Neuronal stem cell (in vitro differentiated cells): Measurements from ENCODE around the gene RPGR.

ENCODE experiments used
- DNase-seq: peaks from one replicate; pipeline ENCODE4 v3.0.0-alpha.2; 2013; ENCODE audit warnings: low spot score
- H2AFZ ChIP-seq: one replicate; pipeline ENCODE4 v1.6.1; 2013; ENCODE audit warnings: mild to moderate bottlenecking, low read length, inconsistent platforms
- H2AK5ac ChIP-seq: 2 replicates; pipeline ENCODE4 v1.6.1; 2013; ENCODE audit warnings: low read depth, mild to moderate bottlenecking, inconsistent platforms, low read length, moderate library complexity, mixed read lengths
- H2BK120ac ChIP-seq: 2 replicates; pipeline ENCODE4 v1.6.1; 2013; ENCODE audit warnings: low read depth, mild to moderate bottlenecking, inconsistent platforms, low read length, moderate library complexity, mixed read lengths
- H2BK12ac ChIP-seq: one replicate; pipeline ENCODE4 v1.6.1; 2013; ENCODE audit warnings: low read length, inconsistent platforms
- H2BK15ac ChIP-seq: 2 replicates; pipeline ENCODE4 v1.6.1; 2013; ENCODE audit warnings: mild to moderate bottlenecking, low read length, inconsistent platforms, mixed read lengths
- H2BK5ac ChIP-seq: one replicate; pipeline ENCODE4 v1.6.1; 2013; ENCODE audit warnings: inconsistent platforms, mild to moderate bottlenecking, low read length, moderate library complexity
- H3K14ac ChIP-seq: one replicate; pipeline ENCODE4 v1.6.1; 2013; ENCODE audit warnings: low read length, inconsistent platforms
- H3K18ac ChIP-seq: 2 replicates; pipeline ENCODE4 v1.6.1; 2013; ENCODE audit warnings: low read length, inconsistent platforms
- H3K23ac ChIP-seq: 2 replicates; pipeline ENCODE4 v1.6.1; 2013; ENCODE audit warnings: low read depth, mild to moderate bottlenecking, mixed read lengths, low read length, inconsistent platforms; ENCODE audit not compliant: poor library complexity
- H3K27ac ChIP-seq: replicated peaks from 3 replicates; pipeline ENCODE4 v1.5.1; 2013; ENCODE audit warnings: low read length, inconsistent platforms
- H3K27me3 ChIP-seq, 3 experiments: 2 replicates each; pipeline ENCODE4 v1.6.1; 2013; ENCODE audit warnings: low read length in 3 of 3, mild to moderate bottlenecking in 2 of 3, inconsistent platforms in 1 of 3, low read depth in 1 of 3, mixed read lengths in 1 of 3, moderate library complexity in 1 of 3; ENCODE audit not compliant: control insufficient read depth in 3 of 3, insufficient read depth in 3 of 3
- H3K36me3 ChIP-seq, 2 donors: replicated peaks in 1 of 2; 2 replicates each; pipeline ENCODE4 v1.6.1; 2013; ENCODE audit warnings: low read length in 2 of 2; ENCODE audit not compliant: control insufficient read depth in 2 of 2, insufficient read depth in 2 of 2
- H3K4ac ChIP-seq: 2 replicates; pipeline ENCODE4 v1.6.1; 2013; ENCODE audit warnings: inconsistent platforms, mild to moderate bottlenecking, low read length, moderate library complexity
- H3K4me1 ChIP-seq, 2 donors: 1 replicate in 1 of 2; 2 replicates in 1 of 2; pipeline ENCODE4 v1.6.1; 2013; ENCODE audit warnings: low read length in 2 of 2, low read depth in 1 of 2; ENCODE audit not compliant: control insufficient read depth in 2 of 2, insufficient read depth in 1 of 2
- H3K4me2 ChIP-seq: one replicate; pipeline ENCODE4 v1.6.1; 2013; ENCODE audit warnings: mild to moderate bottlenecking, low read length, inconsistent platforms; ENCODE audit not compliant: insufficient read depth, poor library complexity, severe bottlenecking
- H3K4me3 ChIP-seq, 2 donors: 2 replicates each; pipeline ENCODE4 v1.5.1; 2013; ENCODE audit warnings: low read length in 2 of 2, mild to moderate bottlenecking in 2 of 2, inconsistent platforms in 1 of 2, moderate library complexity in 1 of 2
- H3K79me1 ChIP-seq: one replicate; pipeline ENCODE4 v1.6.1; 2013; ENCODE audit warnings: low read depth, mild to moderate bottlenecking, inconsistent platforms, low read length, moderate library complexity
- H3K9ac ChIP-seq: one replicate; pipeline ENCODE4 v1.6.1; 2013; ENCODE audit warnings: mild to moderate bottlenecking, low read depth, low read length, inconsistent platforms; ENCODE audit not compliant: poor library complexity
- H3K9me3 ChIP-seq, 2 donors: replicated peaks in 1 of 2; 2 replicates each; pipeline versions ENCODE3 to v1.6.1; 2013; ENCODE audit warnings: low read length in 2 of 2, mild to moderate bottlenecking in 2 of 2, inconsistent platforms in 1 of 2, low read depth in 1 of 2, mixed read lengths in 1 of 2, moderate library complexity in 1 of 2; ENCODE audit not compliant: control insufficient read depth in 2 of 2, insufficient read depth in 1 of 2
- H4K8ac ChIP-seq: one replicate; pipeline ENCODE4 v1.6.1; 2013; ENCODE audit warnings: low read depth, mild to moderate bottlenecking, inconsistent platforms, low read length, moderate library complexity
- H4K91ac ChIP-seq: one replicate; pipeline ENCODE4 v1.6.1; 2013; ENCODE audit warnings: low read length, low read depth, mild to moderate bottlenecking, inconsistent platforms; ENCODE audit not compliant: poor library complexity
- WGBS, 2 donors: extraction: QIAGEN DNeasy Blood & Tissue Kit; methylation state at CpG; one replicate each; pipeline ENCODE4 v1.1.7; 2013; ENCODE audit warnings: missing lambda C conversion rate in 2 of 2, mixed read lengths in 1 of 2; ENCODE audit not compliant: insufficient read length in 2 of 2, insufficient replicate concordance in 1 of 2; ENCODE audit errors: extremely low coverage in 2 of 2; 5-methylcytosine and 5-hydroxymethylcytosine counted together

RPGR gene

DNA sequence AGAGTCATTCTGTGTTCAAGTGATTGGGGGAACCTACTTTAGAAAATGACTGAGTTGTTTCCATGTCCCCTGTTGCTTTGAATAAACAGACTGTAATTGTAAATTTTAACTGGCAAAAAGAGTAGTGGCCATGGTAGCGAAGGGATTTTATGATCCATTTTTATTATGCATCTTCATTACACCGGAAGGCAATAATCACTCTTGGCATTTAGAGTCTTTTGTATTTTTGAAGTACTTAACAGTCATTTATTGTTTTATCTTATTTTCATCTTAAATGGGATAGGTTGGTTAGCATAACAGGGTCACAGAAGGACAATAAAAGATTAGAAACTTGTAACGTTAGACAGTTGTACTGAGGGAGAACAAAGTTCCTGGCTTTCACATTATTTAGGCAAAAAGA lies 14.1 kb upstream of the RPGR start:
- Histone ChIP-seq H2BK12ac (no peak overlapping the region), H3K9me3 (no peaks in the 10 kb centered on the region), H3K79me1 (no peaks in the 10 kb centered on the region), H2BK15ac (no peak overlapping the region), H3K14ac (no peak overlapping the region), H3K4ac (no peak overlapping the region), H3K4me3 (no peak overlapping the region), H2BK5ac (no peak overlapping the region), H3K36me3 (no peaks in the 10 kb centered on the region), H4K91ac (no peak overlapping the region), H3K27me3 (peaks cover 0 to 3% (median 0%) of the 10 kb centered on the region in 3 experiments), H2AFZ (no peak overlapping the region), H3K9ac (no peak overlapping the region), H3K18ac (no peak overlapping the region), H2BK120ac (no peak overlapping the region), H4K8ac (no peak overlapping the region), H3K4me1 (no peaks in the 10 kb centered on the region), H2AK5ac (no peak overlapping the region), H3K4me2 (no peak overlapping the region), H3K23ac (no peak overlapping the region), H3K27ac (no peak overlapping the region)
- no CpG with 5 or more reads among the region's 3 CpGs for WGBS, 2 donors
- DNase-seq: no peak

DNA sequence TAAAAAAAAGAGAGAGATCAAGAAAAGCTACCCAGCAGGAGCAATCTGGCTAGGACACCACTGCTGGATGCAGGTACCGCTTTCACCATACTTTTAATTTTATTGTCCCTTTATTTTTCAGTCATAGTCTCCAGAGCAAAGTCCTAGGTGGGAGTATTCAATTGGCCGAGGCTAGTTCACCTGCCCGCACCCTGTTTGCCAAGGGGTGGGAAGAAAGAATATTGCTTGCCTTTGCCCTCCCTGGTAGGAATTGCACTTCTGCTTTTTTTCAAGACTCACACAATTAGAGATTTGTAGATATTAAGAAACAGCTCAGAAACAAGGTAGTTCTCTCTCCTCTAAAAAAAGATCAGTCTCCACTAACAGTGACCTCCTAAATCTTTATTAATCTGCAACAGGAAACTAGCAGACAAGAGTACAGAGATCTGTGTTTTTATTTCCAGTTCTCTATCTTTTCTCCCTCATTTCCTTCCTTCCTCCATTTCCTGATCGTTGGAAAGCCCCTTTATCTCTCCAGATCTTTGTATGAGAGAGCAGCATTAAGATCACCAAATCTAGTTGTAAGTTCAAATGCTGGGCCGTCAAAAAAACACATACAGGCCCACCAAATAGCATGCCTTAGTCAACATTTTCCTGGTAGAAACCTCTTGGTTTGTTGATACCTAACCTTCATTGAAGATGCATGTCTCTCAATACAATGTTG lies 9.4 kb upstream of the RPGR start:
- DNase-seq: no peak
- H2BK5ac ChIP-seq: no peak overlapping the region
- WGBS, 2 donors: no CpG with 5 or more reads among the region's 5 CpGs

DNA sequence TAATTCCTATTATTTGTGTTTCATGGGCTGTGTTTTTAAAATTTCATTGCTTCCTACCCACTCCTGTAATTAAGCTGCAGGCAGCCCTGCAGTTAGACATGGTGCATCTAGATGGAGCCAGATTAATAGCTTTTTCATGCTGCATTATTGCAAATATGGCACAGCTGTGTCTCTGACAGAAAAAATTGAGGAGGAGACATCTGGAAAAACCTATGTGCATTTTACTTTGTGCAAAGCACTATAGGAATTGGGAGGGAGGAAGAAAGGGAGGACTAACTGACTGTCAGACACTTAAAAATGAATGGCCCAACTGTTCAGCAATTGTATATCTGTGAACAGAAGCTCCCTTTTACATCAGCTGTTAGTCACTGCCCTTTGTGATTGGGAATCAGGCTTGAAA lies 8.1 kb upstream of the RPGR start:
- Histone ChIP-seq H3K14ac (no peak overlapping the region), H3K9ac (no peak overlapping the region)
- DNase-seq: no peak

More for the DNA sequence above, 9.4 kb upstream of the RPGR start:
- Histone ChIP-seq H2AK5ac (no peak overlapping the region), H3K4ac (no peak overlapping the region), H4K91ac (no peak overlapping the region), H3K4me3 (no peak overlapping the region), H3K4me2 (no peak overlapping the region), H3K27me3 (peaks cover 0 to 3% (median 0%) of the 10 kb centered on the region in 3 experiments), H3K9ac (no peak overlapping the region), H2AFZ (no peak overlapping the region), H3K9me3 (no peaks in the 10 kb centered on the region), H2BK15ac (no peak overlapping the region), H2BK12ac (no peak overlapping the region), H3K18ac (no peak overlapping the region), H3K36me3 (no peaks in the 10 kb centered on the region), H3K4me1 (no peaks in the 10 kb centered on the region), H3K14ac (no peak overlapping the region), H2BK120ac (no peak overlapping the region), H3K79me1 (no peaks in the 10 kb centered on the region), H3K27ac (no peak overlapping the region), H3K23ac (no peak overlapping the region), H4K8ac (no peak overlapping the region)

DNA sequence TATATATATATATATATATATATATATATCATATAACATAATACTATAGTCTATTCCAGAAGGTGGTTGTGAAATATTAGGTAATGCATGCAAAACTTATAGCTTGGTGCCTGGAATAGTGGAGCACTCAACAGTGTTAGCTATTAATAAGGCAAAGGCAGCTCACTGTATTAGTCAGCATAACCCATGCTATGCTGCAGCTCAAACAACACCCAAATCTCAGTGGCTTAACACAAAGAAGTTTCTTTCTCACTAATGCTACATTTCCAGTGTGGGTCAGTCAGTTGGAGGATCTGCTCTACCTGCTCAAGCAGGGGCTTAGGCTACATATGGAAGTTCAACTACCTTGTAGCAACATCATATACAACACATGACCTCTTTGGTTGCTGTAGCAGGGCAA lies 5.2 kb upstream of the RPGR start:
- no peak overlapping the region for H3K9ac ChIP-seq
- no peaks in the 10 kb centered on the region for H3K79me1 ChIP-seq
- H3K27me3 ChIP-seq: no peaks in the 10 kb centered on the region
- no peak overlapping the region for H2AK5ac ChIP-seq
- no peak overlapping the region for H2BK15ac ChIP-seq
- no peak overlapping the region for H3K4me3 ChIP-seq
- H3K23ac ChIP-seq: no peak overlapping the region
- H2BK120ac ChIP-seq: no peak overlapping the region
- no peaks in the 10 kb centered on the region for H3K9me3 ChIP-seq
- H3K27ac ChIP-seq: no peak overlapping the region
- H2BK12ac ChIP-seq: no peak overlapping the region
- no peak for DNase-seq
- no peak overlapping the region for H2AFZ ChIP-seq
- H2BK5ac ChIP-seq: no peak overlapping the region
- no peak overlapping the region for H4K91ac ChIP-seq
- no peak overlapping the region for H3K14ac ChIP-seq
- H3K4me2 ChIP-seq: no peak overlapping the region
- H4K8ac ChIP-seq: no peak overlapping the region
- H3K4me1 ChIP-seq: no peaks in the 10 kb centered on the region
- H3K36me3 ChIP-seq: no peaks in the 10 kb centered on the region
- no peak overlapping the region for H3K18ac ChIP-seq
- H3K4ac ChIP-seq: no peak overlapping the region

More for the DNA sequence above, 8.1 kb upstream of the RPGR start:
- H2AK5ac ChIP-seq: no peak overlapping the region
- H2AFZ ChIP-seq: no peak overlapping the region
- no peak overlapping the region for H3K27ac ChIP-seq
- no peak overlapping the region for H3K18ac ChIP-seq
- H2BK12ac ChIP-seq: no peak overlapping the region
- H4K8ac ChIP-seq: no peak overlapping the region
- H3K4me1 ChIP-seq: no peaks in the 10 kb centered on the region
- H3K4me2 ChIP-seq: no peak overlapping the region
- no peak overlapping the region for H2BK120ac ChIP-seq
- no peaks in the 10 kb centered on the region for H3K36me3 ChIP-seq
- H4K91ac ChIP-seq: no peak overlapping the region
- H3K9me3 ChIP-seq: no peaks in the 10 kb centered on the region
- no peak overlapping the region for H2BK5ac ChIP-seq
- H3K23ac ChIP-seq: no peak overlapping the region
- no peak overlapping the region for H2BK15ac ChIP-seq
- peaks cover 0 to 3% (median 0%) of the 10 kb centered on the region in 3 experiments for H3K27me3 ChIP-seq
- no peaks in the 10 kb centered on the region for H3K79me1 ChIP-seq
- no peak overlapping the region for H3K4ac ChIP-seq
- no peak overlapping the region for H3K4me3 ChIP-seq
